Type B pancreatic cell (in vitro differentiated cells): ENCODE data around the gene SLC25A29. TPM values are rescaled to one million over a fixed set of nuclear protein-coding genes. Genes with fewer than 3 reads are reported as not detected.

ENCODE experiments used
- DNase-seq: peaks from one replicate; pipeline ENCODE4 v3.0.0; 2021; ENCODE audit warnings: mixed read lengths; ENCODE audit not compliant: unreplicated experiment; ENCODE audit errors: extremely low spot score
- H3K27ac Mint-ChIP-seq: 2 replicates; pipeline ENCODE4 v1.8.0; 2021; ENCODE audit warnings: mild to moderate bottlenecking, mixed read lengths
- H3K27me3 Mint-ChIP-seq: 2 replicates; pipeline ENCODE4 v1.8.0; 2021; ENCODE audit warnings: mixed read lengths
- H3K36me3 Mint-ChIP-seq: 2 replicates; pipeline ENCODE4 v1.8.0; 2021; ENCODE audit warnings: mixed read lengths
- H3K4me1 Mint-ChIP-seq: one replicate; pipeline ENCODE4 v1.8.0; 2021; ENCODE audit warnings: mixed read lengths; ENCODE audit not compliant: unreplicated experiment
- H3K4me3 Mint-ChIP-seq: 2 replicates; pipeline ENCODE4 v1.8.0; 2021; ENCODE audit warnings: mild to moderate bottlenecking, mixed read lengths
- H3K9me3 Mint-ChIP-seq: 2 replicates; pipeline ENCODE4 v1.8.0; 2021; ENCODE audit warnings: mixed read lengths
- CTCF ChIP-seq: fragments of 200-600 bp; sonication (generic); conservative IDR thresholded peaks from 2 replicates; pipeline ENCODE4 v1.5.0; 2021; ENCODE audit warnings: antibody characterized with exemption, mild to moderate bottlenecking
- total RNA-seq: library from RNA; stranded (reverse); gene quantifications from 2 replicates; pipeline ENCODE4 v1.2.1, GENCODE V29; 2021; ENCODE audit warnings: low replicate concordance

The SLC25A29 gene
- total RNA-seq, 1 donor from 2014 or later, result 101 TPM

GRCh38 chr14:100340423-100340813 lies 34.2 kb upstream of the SLC25A29 start:
- H3K27ac Mint-ChIP-seq, result no peak overlapping the region
- no peaks in the 10 kb centered on the region for H3K27me3 Mint-ChIP-seq
- H3K4me1 Mint-ChIP-seq, result peaks cover 10% of the 10 kb centered on the region
- peaks cover 25% of the 10 kb centered on the region for H3K36me3 Mint-ChIP-seq
- TF ChIP-seq CTCF, result no peak
- no peak for DNase-seq
- no peak overlapping the region for H3K4me3 Mint-ChIP-seq
- H3K9me3 Mint-ChIP-seq, result no peaks in the 10 kb centered on the region

GRCh38 chr14:100339766-100340422 lies 33.6 kb upstream of the SLC25A29 start:
- peaks cover 10% of the 10 kb centered on the region for H3K4me1 Mint-ChIP-seq
- peaks cover 25% of the 10 kb centered on the region for H3K36me3 Mint-ChIP-seq
- peak overlapping the region; percentile 30 for H3K27ac Mint-ChIP-seq
- DNase-seq, result no peak
- H3K27me3 Mint-ChIP-seq, result no peaks in the 10 kb centered on the region
- H3K9me3 Mint-ChIP-seq, result no peaks in the 10 kb centered on the region
- H3K4me3 Mint-ChIP-seq, result no peak overlapping the region
- no peak for TF ChIP-seq CTCF

GRCh38 chr14:100336618-100337530 lies 30.6 kb upstream of the SLC25A29 start:
- H3K27ac Mint-ChIP-seq, result peak overlapping the region; percentile 50

GRCh38 chr14:100334904-100335303 lies 28.7 kb upstream of the SLC25A29 start:
- Mint-ChIP-seq H3K27me3 (no peaks in the 10 kb centered on the region), H3K36me3 (peaks cover 7% of the 10 kb centered on the region), H3K4me3 (no peak overlapping the region), H3K9me3 (no peaks in the 10 kb centered on the region), H3K4me1 (no peaks in the 10 kb centered on the region), H3K27ac (no peak overlapping the region)
- no peak for TF ChIP-seq CTCF
- no peak for DNase-seq

More at GRCh38 chr14:100336618-100337530, 30.6 kb upstream of the SLC25A29 start:
- DNase-seq, result no peak
- H3K4me1 Mint-ChIP-seq, result peaks cover 8% of the 10 kb centered on the region
- no peaks in the 10 kb centered on the region for H3K9me3 Mint-ChIP-seq
- H3K4me3 Mint-ChIP-seq, result no peak overlapping the region
- peaks cover 15% of the 10 kb centered on the region for H3K36me3 Mint-ChIP-seq
- no peak for TF ChIP-seq CTCF
- no peaks in the 10 kb centered on the region for H3K27me3 Mint-ChIP-seq

GRCh38 chr14:100333827-100334226 lies 27.6 kb upstream of the SLC25A29 start:
- no peak overlapping the region for H3K4me3 Mint-ChIP-seq
- no peak for DNase-seq
- peaks cover 3% of the 10 kb centered on the region for H3K36me3 Mint-ChIP-seq
- no peaks in the 10 kb centered on the region for H3K4me1 Mint-ChIP-seq
- H3K27ac Mint-ChIP-seq, result no peak overlapping the region
- no peaks in the 10 kb centered on the region for H3K27me3 Mint-ChIP-seq
- no peaks in the 10 kb centered on the region for H3K9me3 Mint-ChIP-seq
- no peak for TF ChIP-seq CTCF
